ENCODE measurements around the gene OR8D1. TPM values are rescaled to one million over a fixed set of nuclear protein-coding genes. Genes with fewer than 3 reads are reported as not detected.

OR8D1 gene
- total RNA-seq (not detected), total RNA-seq (0 to 0.14 (median 0) reads per million in 29 experiments)
- not detected for total RNA-seq (2013)

DNA sequence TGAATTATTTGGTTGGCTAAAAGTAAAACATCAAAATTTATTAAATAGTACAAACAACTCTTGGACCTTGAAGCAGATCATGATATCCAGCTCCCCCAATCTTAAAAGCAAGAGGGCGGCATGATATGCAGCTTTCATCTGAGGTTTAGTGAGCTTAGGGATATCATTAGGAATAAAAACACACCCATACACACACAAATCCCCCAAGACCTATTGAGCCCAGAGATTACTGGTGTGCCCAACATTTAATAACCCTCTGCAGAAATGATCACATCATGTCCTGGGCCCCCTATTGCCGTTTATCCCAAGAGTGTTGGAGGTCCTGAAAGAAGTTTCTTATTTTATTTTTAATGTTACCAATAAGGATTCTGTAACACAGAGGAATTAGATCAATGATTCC is at the start of gene OR8D1:
TSS of gene OR8D1 (minus strand) at position 101 of the 400 bp plus-strand sequence. CDS start 3,183 bp downstream, outside the sequence.
- WGBS (ENCODE audit: insufficient coverage): no CpG with 5 or more reads among the region's 2 CpGs
- Mint-ChIP-seq H3K4me3 (no peak within 1 kb of the TSS), H3K36me3 (no peaks in the 10 kb centered on the region)

GRCh38 chr11:124359566-124359965 is 45.8 kb upstream of the OR8D1 start:
- CTCF ChIA-PET: no interaction called here
- Mint-ChIP-seq H3K36me3 (no peaks in the 10 kb centered on the region), H3K4me1 (no peaks in the 10 kb centered on the region), H3K27ac (no peak overlapping the region), H3K4me3 (no peak overlapping the region), H3K27me3 (peaks cover 1 to 8% of the 10 kb centered on the region in 2 donors), H3K9me3 (peaks cover 0 to 5% (median 3%) of the 10 kb centered on the region in 3 donors)
- ATAC-seq (replicated peaks in 1 of 4): no peak
- POLR2A ChIA-PET: no interaction called here
- Histone ChIP-seq H3K4me3 (ENCODE audit: control insufficient read depth in 1 of 2, extremely low read depth in 1 of 2, low read length in 1 of 2) (no peak overlapping the region), H3K27me3 (replicated peaks in 1 of 2; ENCODE audit: control insufficient read depth in 2 of 2, extremely low read depth in 1 of 2, insufficient read depth in 2 of 2, low read length in 1 of 2) (no peaks in the 10 kb centered on the region), H3K4me1 (ENCODE audit: control insufficient read depth in 1 of 2, extremely low read depth in 1 of 2, insufficient read depth in 2 of 2, low read length in 2 of 2) (no peaks in the 10 kb centered on the region), H3K27ac (ENCODE audit: low read length) (no peak overlapping the region), H3K36me3 (ENCODE audit: control insufficient read depth in 2 of 2, extremely low read depth in 1 of 2, insufficient read depth in 1 of 2, low read length in 1 of 2) (no peaks in the 10 kb centered on the region), H3K9me3 (no peaks in the 10 kb centered on the region)
- no peak for DNase-seq
- WGBS (ENCODE audit: insufficient coverage): 60% methylated on average over 1 of the region's 2 CpGs

More for the DNA sequence above, at the start of gene OR8D1:
- CTCF ChIA-PET: no interaction called here
- no peaks in the 10 kb centered on the region for H3K27me3 ChIP-seq (replicated peaks in 1 of 2; ENCODE audit: control insufficient read depth in 2 of 2, extremely low read depth in 1 of 2, insufficient read depth in 2 of 2, low read length in 1 of 2)
- no peaks in the 10 kb centered on the region for H3K9me3 ChIP-seq
- Mint-ChIP-seq H3K4me1 (no peaks in the 10 kb centered on the region), H3K9me3 (no peaks in the 10 kb centered on the region), H3K27me3 (peaks cover 0 to 2% of the 10 kb centered on the region in 2 donors), H3K27ac (no peak within 1 kb of the TSS)
- H3K4me3 ChIP-seq (ENCODE audit: control insufficient read depth in 1 of 2, extremely low read depth in 1 of 2, low read length in 1 of 2): no peak within 1 kb of the TSS
- DNase-seq: no peak
- H3K4me1 ChIP-seq (ENCODE audit: control insufficient read depth in 1 of 2, extremely low read depth in 1 of 2, insufficient read depth in 2 of 2, low read length in 2 of 2): no peaks in the 10 kb centered on the region
- H3K27ac ChIP-seq (ENCODE audit: low read length): no peak within 1 kb of the TSS
- POLR2A ChIA-PET: no interaction called here
- no peaks in the 10 kb centered on the region for H3K36me3 ChIP-seq (ENCODE audit: control insufficient read depth in 2 of 2, extremely low read depth in 1 of 2, insufficient read depth in 1 of 2, low read length in 1 of 2)
- no peak for ATAC-seq (replicated peaks in 1 of 4)

DNA sequence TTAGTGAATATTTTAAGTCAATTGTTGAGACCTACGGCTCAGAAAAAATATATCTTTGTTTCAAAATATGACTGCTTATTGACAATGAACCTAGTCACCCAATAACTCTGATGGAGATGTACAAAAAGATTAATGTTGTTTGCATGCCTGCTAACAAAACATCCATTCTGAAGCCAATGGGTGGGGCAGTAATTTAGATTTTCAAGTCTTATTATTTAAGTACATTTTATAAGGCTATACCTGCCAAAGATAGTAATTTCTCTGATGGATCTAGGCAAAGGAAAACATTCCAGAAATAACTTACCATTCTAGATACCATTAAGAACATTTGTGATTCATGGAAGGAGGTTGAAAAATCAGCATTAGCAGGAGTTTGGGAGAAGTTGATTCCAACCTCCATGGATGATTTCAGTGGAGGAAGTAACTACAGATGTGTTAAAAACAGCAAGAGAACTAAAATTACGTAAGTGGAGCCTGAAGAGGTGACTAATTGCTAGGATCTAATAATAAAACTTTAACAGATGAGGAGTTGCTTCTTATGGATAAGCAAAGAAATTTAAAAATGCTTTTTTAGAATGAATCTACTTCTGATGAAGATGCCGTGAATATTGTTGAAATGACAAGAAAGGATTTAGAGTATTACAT is 32.7 kb upstream of the OR8D1 start:
- Mint-ChIP-seq H3K9me3 (peaks cover 0 to 9% (median 9%) of the 10 kb centered on the region in 3 donors), H3K36me3 (no peaks in the 10 kb centered on the region), H3K4me1 (no peaks in the 10 kb centered on the region), H3K27me3 (peaks cover 4 to 12% of the 10 kb centered on the region in 2 donors), H3K27ac (no peak overlapping the region), H3K4me3 (no peak overlapping the region)
- ATAC-seq (replicated peaks in 1 of 4) (no peak), DNase-seq (no peak)
- POLR2A ChIA-PET: no interaction called here
- Histone ChIP-seq H3K36me3 (ENCODE audit: control insufficient read depth in 2 of 2, extremely low read depth in 1 of 2, insufficient read depth in 1 of 2, low read length in 1 of 2) (no peaks in the 10 kb centered on the region), H3K27me3 (replicated peaks in 1 of 2; ENCODE audit: control insufficient read depth in 2 of 2, extremely low read depth in 1 of 2, insufficient read depth in 2 of 2, low read length in 1 of 2) (no peaks in the 10 kb centered on the region), H3K9me3 (no peaks in the 10 kb centered on the region), H3K4me1 (ENCODE audit: control insufficient read depth in 1 of 2, extremely low read depth in 1 of 2, insufficient read depth in 2 of 2, low read length in 2 of 2) (no peaks in the 10 kb centered on the region), H3K4me3 (ENCODE audit: control insufficient read depth in 1 of 2, extremely low read depth in 1 of 2, low read length in 1 of 2) (no peak overlapping the region), H3K27ac (ENCODE audit: low read length) (no peak overlapping the region)
- WGBS (ENCODE audit: insufficient coverage): 67% methylated on average over 1 of the region's 3 CpGs
- CTCF ChIA-PET: no interaction called here

- ChIA-PET CTCF (no interaction called here), POLR2A (no interaction called here)
- H3K4me3 ChIP-seq (ENCODE audit: control insufficient read depth in 1 of 2, extremely low read depth in 1 of 2, low read length in 1 of 2): no peak overlapping the region
- no peaks in the 10 kb centered on the region for H3K36me3 ChIP-seq (ENCODE audit: control insufficient read depth in 2 of 2, extremely low read depth in 1 of 2, insufficient read depth in 1 of 2, low read length in 1 of 2)
- DNase-seq (no peak), ATAC-seq (replicated peaks in 1 of 4) (no peak)
- H3K27me3 Mint-ChIP-seq: peaks cover 4 to 12% of the 10 kb centered on the region in 2 donors
- no peak overlapping the region for H3K27ac ChIP-seq (ENCODE audit: low read length)
- H3K27me3 ChIP-seq (replicated peaks in 1 of 2; ENCODE audit: control insufficient read depth in 2 of 2, extremely low read depth in 1 of 2, insufficient read depth in 2 of 2, low read length in 1 of 2): no peaks in the 10 kb centered on the region
- no peak overlapping the region for H3K27ac Mint-ChIP-seq
- H3K9me3 Mint-ChIP-seq: peaks cover 0 to 4% (median 1%) of the 10 kb centered on the region in 3 donors
- H3K9me3 ChIP-seq: no peaks in the 10 kb centered on the region
- no peaks in the 10 kb centered on the region for H3K36me3 Mint-ChIP-seq
- H3K4me1 Mint-ChIP-seq: no peaks in the 10 kb centered on the region
- WGBS (ENCODE audit: insufficient coverage): no CpG with 5 or more reads among the region's 5 CpGs
- H3K4me3 Mint-ChIP-seq: no peak overlapping the region
- no peaks in the 10 kb centered on the region for H3K4me1 ChIP-seq (ENCODE audit: control insufficient read depth in 1 of 2, extremely low read depth in 1 of 2, insufficient read depth in 2 of 2, low read length in 2 of 2)
These were observed 30.6 kb upstream of the OR8D1 start for GRCh38 chr11:124344346-124344745.

- no peak for DNase-seq
- no peak overlapping the region for H3K27ac Mint-ChIP-seq
These were observed 26.3 kb upstream of the OR8D1 start for GRCh38 chr11:124340142-124340447.

DNA sequence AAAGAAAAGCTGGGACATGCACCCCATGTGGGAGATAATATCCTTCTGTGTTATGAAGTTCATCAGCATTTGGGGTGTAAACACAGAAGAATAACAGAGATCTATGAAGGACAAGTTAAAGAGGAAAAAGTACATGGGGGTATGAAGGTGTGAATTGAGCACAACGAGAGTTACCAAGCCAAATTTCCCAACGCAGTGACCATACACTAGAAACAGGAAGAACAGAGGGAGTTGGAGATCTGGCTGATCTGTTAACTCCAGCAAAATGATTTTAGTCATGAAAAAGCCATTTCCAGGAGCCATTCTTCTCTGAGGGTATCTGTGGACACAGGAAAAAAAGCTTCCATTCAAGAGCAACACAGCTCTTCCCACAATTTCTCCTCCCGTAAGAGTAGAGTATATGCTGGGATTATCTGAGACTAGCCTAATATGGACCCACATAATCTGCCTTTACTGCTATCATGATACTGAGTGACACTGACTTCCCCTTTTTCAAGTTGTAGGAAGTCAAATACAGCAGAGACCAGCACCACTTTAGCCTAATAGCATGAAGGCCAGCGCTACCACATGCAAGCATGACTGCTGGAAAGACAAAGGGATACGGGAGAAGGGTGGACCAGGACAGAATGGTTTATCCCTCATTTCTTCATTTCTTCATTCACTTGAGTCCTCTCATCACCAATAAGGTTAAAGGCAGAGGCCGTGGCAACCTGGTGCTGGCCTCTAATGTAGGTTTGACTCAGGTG is 25.8 kb upstream of the OR8D1 start:
- ChIA-PET POLR2A (no interaction called here), CTCF (no interaction called here)
- H3K4me1 Mint-ChIP-seq: no peaks in the 10 kb centered on the region

More at GRCh38 chr11:124340142-124340447, 26.3 kb upstream of the OR8D1 start:
- no peaks in the 10 kb centered on the region for H3K36me3 ChIP-seq (ENCODE audit: control insufficient read depth in 2 of 2, extremely low read depth in 1 of 2, insufficient read depth in 1 of 2, low read length in 1 of 2)
- ATAC-seq (replicated peaks in 1 of 4): no peak
- 80% methylated on average over 1 of the region's 2 CpGs for WGBS (ENCODE audit: insufficient coverage)
- no peak overlapping the region for H3K4me3 Mint-ChIP-seq
- no peak overlapping the region for H3K4me3 ChIP-seq (ENCODE audit: control insufficient read depth in 1 of 2, extremely low read depth in 1 of 2, low read length in 1 of 2)
- no peaks in the 10 kb centered on the region for H3K4me1 ChIP-seq (ENCODE audit: control insufficient read depth in 1 of 2, extremely low read depth in 1 of 2, insufficient read depth in 2 of 2, low read length in 2 of 2)
- no peaks in the 10 kb centered on the region for H3K36me3 Mint-ChIP-seq
- no peaks in the 10 kb centered on the region for H3K4me1 Mint-ChIP-seq
- peaks cover 0 to 3% (median 0%) of the 10 kb centered on the region in 3 donors for H3K9me3 Mint-ChIP-seq
- H3K27me3 Mint-ChIP-seq: peaks cover 2 to 9% of the 10 kb centered on the region in 2 donors
- POLR2A ChIA-PET: no interaction called here
- H3K27ac ChIP-seq (ENCODE audit: low read length): no peak overlapping the region
- CTCF ChIA-PET: no interaction called here
- no peaks in the 10 kb centered on the region for H3K9me3 ChIP-seq
- H3K27me3 ChIP-seq (replicated peaks in 1 of 2; ENCODE audit: control insufficient read depth in 2 of 2, extremely low read depth in 1 of 2, insufficient read depth in 2 of 2, low read length in 1 of 2): no peaks in the 10 kb centered on the region

More for the DNA sequence above, 25.8 kb upstream of the OR8D1 start:
- peaks cover 0 to 4% (median 0%) of the 10 kb centered on the region in 3 donors for H3K9me3 Mint-ChIP-seq
- DNase-seq (no peak), ATAC-seq (replicated peaks in 1 of 4) (no peak)
- H3K36me3 ChIP-seq (ENCODE audit: control insufficient read depth in 2 of 2, extremely low read depth in 1 of 2, insufficient read depth in 1 of 2, low read length in 1 of 2): no peaks in the 10 kb centered on the region
- no peaks in the 10 kb centered on the region for H3K27me3 ChIP-seq (replicated peaks in 1 of 2; ENCODE audit: control insufficient read depth in 2 of 2, extremely low read depth in 1 of 2, insufficient read depth in 2 of 2, low read length in 1 of 2)
- peaks cover 0 to 6% of the 10 kb centered on the region in 2 donors for H3K27me3 Mint-ChIP-seq
- H3K4me1 ChIP-seq (ENCODE audit: control insufficient read depth in 1 of 2, extremely low read depth in 1 of 2, insufficient read depth in 2 of 2, low read length in 2 of 2): no peaks in the 10 kb centered on the region
- WGBS (ENCODE audit: insufficient coverage): no CpG with 5 or more reads among the region's 6 CpGs
- no peak overlapping the region for H3K4me3 ChIP-seq (ENCODE audit: control insufficient read depth in 1 of 2, extremely low read depth in 1 of 2, low read length in 1 of 2)
- H3K9me3 ChIP-seq: no peaks in the 10 kb centered on the region
- H3K27ac ChIP-seq (ENCODE audit: low read length): no peak overlapping the region
- H3K4me3 Mint-ChIP-seq: no peak overlapping the region
- no peaks in the 10 kb centered on the region for H3K36me3 Mint-ChIP-seq
- H3K27ac Mint-ChIP-seq: no peak overlapping the region

Data from T-cell (primary cell).